Neural cell (in vitro differentiated cells): Measurements from ENCODE around the gene HOXB5.

ENCODE experiments used
- CTCF ChIP-seq: fragments of 450-650 bp; IDR thresholded peaks from 2 replicates; pipeline ENCODE4 v1.5.1; 2014; ENCODE audit warnings: antibody characterized with exemption, mild to moderate bottlenecking, moderate library complexity; ENCODE audit not compliant: poor library complexity, severe bottlenecking
- EZH2 ChIP-seq: fragments of 200-600, 300-800 bp; shearing (Covaris generic), sonication (generic); IDR thresholded peaks from 2 replicates; pipeline ENCODE4 v1.6.1; 2014; ENCODE audit warnings: antibody characterized with exemption, low read length, borderline replicate concordance, mild to moderate bottlenecking; ENCODE audit not compliant: insufficient read depth, poor library complexity, severe bottlenecking
- MXI1 ChIP-seq: fragments of 450-650 bp; conservative IDR thresholded peaks from 2 replicates; pipeline ENCODE4 v1.6.1; 2014; ENCODE audit warnings: antibody characterized with exemption, mild to moderate bottlenecking; ENCODE audit not compliant: poor library complexity, severe bottlenecking
- POLR2AphosphoS5 ChIP-seq: IDR thresholded peaks from 2 replicates; pipeline ENCODE4 v1.6.1; 2012
- RAD21 ChIP-seq: fragments of 450-650 bp; conservative IDR thresholded peaks from 2 replicates; pipeline ENCODE4 v1.6.1; 2014; ENCODE audit warnings: antibody characterized with exemption, mild to moderate bottlenecking, moderate library complexity
- TAF1 ChIP-seq: IDR thresholded peaks from 2 replicates; pipeline ENCODE4 v1.6.1; 2012; ENCODE audit warnings: low read depth
- TF ChIP-seq, protein P1 (sequence below): IDR thresholded peaks from 2 replicates; pipeline ENCODE4 v1.6.1; 2012; ENCODE audit warnings: borderline replicate concordance

DNA sequence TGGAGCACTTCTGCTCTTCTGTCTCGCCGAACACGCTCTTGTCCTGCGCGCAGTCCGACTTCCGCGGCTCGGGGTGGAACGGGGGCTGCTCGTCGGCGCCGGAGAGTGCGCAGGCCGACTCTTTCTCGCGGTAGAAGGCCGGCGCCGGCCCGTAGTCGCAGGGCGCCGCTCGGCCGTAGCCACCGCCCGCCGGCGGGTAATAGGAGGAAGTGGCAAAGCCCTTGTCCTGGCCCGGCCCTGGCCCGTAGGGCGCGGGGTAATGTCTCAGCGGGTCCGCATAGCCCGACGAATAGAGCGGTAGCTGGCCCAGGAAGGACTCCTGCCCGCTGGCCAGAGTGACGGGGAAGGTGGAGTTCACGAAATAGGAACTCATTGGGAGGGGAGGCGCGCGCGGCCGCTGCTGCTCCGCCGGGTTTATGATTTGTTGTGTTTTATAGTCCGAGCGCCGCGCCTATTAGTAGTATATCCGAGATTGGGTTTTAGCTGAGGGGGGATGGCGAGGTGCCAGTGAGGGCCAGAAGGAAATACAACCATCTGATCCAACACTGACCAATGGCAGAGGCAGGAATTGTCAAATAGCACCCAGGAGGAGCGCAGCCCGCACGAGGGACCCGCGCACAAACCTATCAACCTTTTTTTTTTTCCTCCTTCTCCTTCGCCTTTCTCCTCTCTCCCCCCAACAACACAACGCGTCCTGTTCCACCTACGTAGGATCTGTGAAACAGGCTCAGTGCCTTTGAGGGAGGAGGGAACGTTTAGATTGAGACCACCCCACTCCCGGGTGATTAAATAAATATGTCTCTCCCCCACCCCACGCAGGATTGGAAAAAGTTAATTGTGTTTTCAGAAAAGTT is 4.4 kb upstream of the HOXB5 start:
- TF ChIP-seq CTCF (no peak), TAF1 (no peak), EZH2 (no peak), RAD21 (no peak), POLR2AphosphoS5 (no peak), MXI1 (no peak)
- TF ChIP-seq, protein P1, sequence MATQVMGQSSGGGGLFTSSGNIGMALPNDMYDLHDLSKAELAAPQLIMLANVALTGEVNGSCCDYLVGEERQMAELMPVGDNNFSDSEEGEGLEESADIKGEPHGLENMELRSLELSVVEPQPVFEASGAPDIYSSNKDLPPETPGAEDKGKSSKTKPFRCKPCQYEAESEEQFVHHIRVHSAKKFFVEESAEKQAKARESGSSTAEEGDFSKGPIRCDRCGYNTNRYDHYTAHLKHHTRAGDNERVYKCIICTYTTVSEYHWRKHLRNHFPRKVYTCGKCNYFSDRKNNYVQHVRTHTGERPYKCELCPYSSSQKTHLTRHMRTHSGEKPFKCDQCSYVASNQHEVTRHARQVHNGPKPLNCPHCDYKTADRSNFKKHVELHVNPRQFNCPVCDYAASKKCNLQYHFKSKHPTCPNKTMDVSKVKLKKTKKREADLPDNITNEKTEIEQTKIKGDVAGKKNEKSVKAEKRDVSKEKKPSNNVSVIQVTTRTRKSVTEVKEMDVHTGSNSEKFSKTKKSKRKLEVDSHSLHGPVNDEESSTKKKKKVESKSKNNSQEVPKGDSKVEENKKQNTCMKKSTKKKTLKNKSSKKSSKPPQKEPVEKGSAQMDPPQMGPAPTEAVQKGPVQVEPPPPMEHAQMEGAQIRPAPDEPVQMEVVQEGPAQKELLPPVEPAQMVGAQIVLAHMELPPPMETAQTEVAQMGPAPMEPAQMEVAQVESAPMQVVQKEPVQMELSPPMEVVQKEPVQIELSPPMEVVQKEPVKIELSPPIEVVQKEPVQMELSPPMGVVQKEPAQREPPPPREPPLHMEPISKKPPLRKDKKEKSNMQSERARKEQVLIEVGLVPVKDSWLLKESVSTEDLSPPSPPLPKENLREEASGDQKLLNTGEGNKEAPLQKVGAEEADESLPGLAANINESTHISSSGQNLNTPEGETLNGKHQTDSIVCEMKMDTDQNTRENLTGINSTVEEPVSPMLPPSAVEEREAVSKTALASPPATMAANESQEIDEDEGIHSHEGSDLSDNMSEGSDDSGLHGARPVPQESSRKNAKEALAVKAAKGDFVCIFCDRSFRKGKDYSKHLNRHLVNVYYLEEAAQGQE: no peak
